ENCODE results near the gene STARD8.

DNA sequence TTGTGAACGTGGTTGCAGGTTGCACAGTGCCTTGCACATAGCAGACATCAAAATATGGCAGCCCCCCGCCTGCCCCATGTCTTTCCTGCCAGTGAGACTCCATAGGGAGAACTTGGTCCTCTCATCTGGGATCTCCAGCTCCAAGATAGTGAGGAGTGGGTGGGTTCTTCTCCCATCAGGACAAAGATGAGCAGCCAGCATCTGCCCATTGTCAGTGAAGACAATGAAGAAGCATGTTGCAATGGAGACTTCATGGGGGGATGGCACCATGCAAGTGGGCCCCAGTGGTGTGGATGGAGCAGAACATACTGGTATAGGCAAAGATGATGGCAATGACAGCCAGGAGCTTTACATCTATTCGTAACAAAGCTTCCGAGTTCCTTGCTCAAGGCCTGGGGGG is 80.2 kb downstream of the STARD8 start:
- TF ChIP-seq CTCF (IDR thresholded peaks at IDR 0.05) (no peak), EZH2 (IDR thresholded peaks at IDR 0.05; ENCODE audit: borderline replicate concordance, insufficient read depth, low read depth, low read length, poor library complexity, severe bottlenecking) (no peak)

All from B cell (primary cell).